Bronchial epithelial cell (primary cell): ENCODE data around the gene DMBX1. TPM values are rescaled to one million over a fixed set of nuclear protein-coding genes. Genes with fewer than 3 reads are reported as not detected.
A peak's percentile ranks its signal among the peaks of the same experiment; 100 is the strongest.

Experiments
- DNase-seq: peaks from one replicate; pipeline ENCODE4 v3.0.0-alpha.2; 2010; ENCODE audit warnings: low read depth
- FAIRE-seq: peaks from 2 replicates; lab custom pipeline; 2011; peaks lifted over from hg19 to GRCh38; lab: Jason Lieb, UNC
- H3K27me3 ChIP-seq: 2 replicates; pipeline ENCODE4 v1.5.1; 2011; ENCODE audit warnings: low read length; ENCODE audit not compliant: control insufficient read depth, insufficient read depth
- H3K36me3 ChIP-seq: 2 replicates; pipeline ENCODE4 v1.5.1; 2011; ENCODE audit warnings: low read length; ENCODE audit not compliant: control insufficient read depth, insufficient read depth
- H3K4me3 ChIP-seq: 2 replicates; pipeline ENCODE4 v1.5.1; 2011; ENCODE audit warnings: mild to moderate bottlenecking, low read depth, low read length, control low read depth
- CTCF ChIP-seq: IDR thresholded peaks from 2 replicates; pipeline ENCODE4 v1.5.1; 2011; ENCODE audit warnings: mild to moderate bottlenecking, moderate library complexity, low read length, control low read depth, inconsistent platforms; ENCODE audit not compliant: insufficient read depth, severe bottlenecking
- total RNA-seq: library from RNA; depleted of rRNA; stranded (reverse); fragments of >200 nt; gene quantifications from 2 replicates; pipeline ENCODE4 v1.2.1, GENCODE V29; 2014

The DMBX1 gene
- total RNA-seq = not detected in 2 replicates

GRCh38 chr1:46489638-46490405, at the start of gene DMBX1:
Gene DMBX1, plus strand, starts transcription at chr1:46489836. Its CDS starts 17,175 bp downstream, at chr1:46507011.
- DNase-seq (peak; percentile 8), FAIRE-seq (no peak)
- TF ChIP-seq CTCF = no peak
- H3K4me3 ChIP-seq = peak within 1 kb of the TSS; percentile 27
- H3K27me3 ChIP-seq = peaks cover 65% of the 10 kb centered on the region
- H3K36me3 ChIP-seq = no peaks in the 10 kb centered on the region

GRCh38 chr1:46440478-46440877, 49.2 kb upstream of the DMBX1 start:
- FAIRE-seq (no peak), DNase-seq (no peak)
- Histone ChIP-seq H3K36me3 (no peaks in the 10 kb centered on the region), H3K4me3 (no peak overlapping the region), H3K27me3 (no peaks in the 10 kb centered on the region)
- no peak for TF ChIP-seq CTCF

GRCh38 chr1:46442317-46443161, 47.1 kb upstream of the DMBX1 start:
- FAIRE-seq (peak; percentile 76), DNase-seq (peak; percentile 75)
- Histone ChIP-seq H3K27me3 (peaks cover 4% of the 10 kb centered on the region), H3K36me3 (no peaks in the 10 kb centered on the region), H3K4me3 (peak overlapping the region; percentile 31)
- TF ChIP-seq CTCF = peak; percentile 91

- H3K4me3 ChIP-seq = no peak overlapping the region
- no peaks in the 10 kb centered on the region for H3K36me3 ChIP-seq
- no peak for DNase-seq
- TF ChIP-seq CTCF = no peak
- H3K27me3 ChIP-seq = peaks cover 13% of the 10 kb centered on the region
- FAIRE-seq = no peak
Observed at GRCh38 chr1:46444466-46444865, 45.2 kb upstream of the DMBX1 start.

- FAIRE-seq = no peak
- no peak for TF ChIP-seq CTCF
- Histone ChIP-seq H3K27me3 (peaks cover 13% of the 10 kb centered on the region), H3K4me3 (no peak overlapping the region), H3K36me3 (no peaks in the 10 kb centered on the region)
- DNase-seq = no peak
Observed at GRCh38 chr1:46445773-46446256, 43.8 kb upstream of the DMBX1 start.
